SK-N-SH treated with all-trans-retinoic acid at 6 μM for 48 hours (cell line): ENCODE measurements around the gene SLC45A1.

Source experiments
- ARNTL ChIP-seq: fragments of 450-650 bp; formaldehyde crosslinking; IDR thresholded peaks from 2 replicates; pipeline ENCODE4 v1.5.0; 2020; ENCODE audit warnings: low read depth, mild to moderate bottlenecking, moderate library complexity, borderline replicate concordance
- CSRNP3 ChIP-seq: fragments of 250-450 bp; sonication (Bioruptor Pico); IDR thresholded peaks from 2 replicates; pipeline ENCODE4 v1.5.1; 2021; ENCODE audit warnings: mild to moderate bottlenecking, moderate library complexity
- ISL1 ChIP-seq: fragments of 250-450 bp; sonication (Bioruptor Pico); IDR thresholded peaks from 2 replicates; pipeline ENCODE4 v2.1.2; 2022; ENCODE audit warnings: mild to moderate bottlenecking, moderate library complexity
- OSR1 ChIP-seq: fragments of 250-450 bp; sonication (Bioruptor Pico); IDR thresholded peaks from 2 replicates; pipeline ENCODE4 v1.8.0; 2022; ENCODE audit warnings: moderate library complexity, mild to moderate bottlenecking, inconsistent platforms
- PATZ1 ChIP-seq: fragments of 250-450 bp; sonication (Bioruptor Pico); IDR thresholded peaks from 2 replicates; pipeline ENCODE4 v1.8.0; 2020; ENCODE audit warnings: mild to moderate bottlenecking, moderate library complexity, borderline replicate concordance
- POU6F1 ChIP-seq: fragments of 250-450 bp; sonication (Bioruptor Pico); IDR thresholded peaks from 2 replicates; pipeline ENCODE4 v1.8.0; 2021; ENCODE audit warnings: low read depth, mild to moderate bottlenecking, moderate library complexity, borderline replicate concordance
- PPARA ChIP-seq: fragments of 250-450 bp; sonication (Bioruptor Pico); IDR thresholded peaks from 2 replicates; pipeline ENCODE4 v1.5.0; 2020; ENCODE audit warnings: mild to moderate bottlenecking, borderline replicate concordance
- TCF4 ChIP-seq: fragments of 250-450 bp; sonication (Bioruptor Pico); IDR thresholded peaks from 2 replicates; pipeline ENCODE4 v1.8.0; 2021; ENCODE audit warnings: mild to moderate bottlenecking, moderate library complexity, borderline replicate concordance
- ZNF70 ChIP-seq: fragments of 450-650 bp; formaldehyde crosslinking; IDR thresholded peaks from 2 replicates; pipeline ENCODE4 v1.5.0; 2020; ENCODE audit warnings: mild to moderate bottlenecking, moderate library complexity

GRCh38 chr1:8337776-8338525 lies 20.0 kb downstream of the SLC45A1 start:
- TF ChIP-seq OSR1 = no peak
- TF ChIP-seq ARNTL (CRISPR knock-in tag) = no peak
- TF ChIP-seq ZNF70 (CRISPR knock-in tag) = no peak
- TF ChIP-seq ISL1 = no peak
- TF ChIP-seq CSRNP3 (CRISPR knock-in tag) = no peak
- TF ChIP-seq PATZ1 (CRISPR knock-in tag) = no peak
- TF ChIP-seq POU6F1 (CRISPR knock-in tag) = no peak
- no peak for TF ChIP-seq TCF4 (CRISPR knock-in tag)
- TF ChIP-seq PPARA = no peak
